Spinal cord (tissue), 10 donors: ENCODE data around the gene SUDS3. TPM values are rescaled to one million over a fixed set of nuclear protein-coding genes. Genes with fewer than 3 reads are reported as not detected.

Source experiments
- DNase-seq, 6 donors: peaks; one replicate each; pipeline versions ENCODE4 v3.0.0 to v3.0.0-alpha.2; 2013 to 2015; ENCODE audit warnings: low spot score in 6 of 6, low read depth in 4 of 6
- H3K27ac ChIP-seq: one replicate; pipeline ENCODE4 v1.5.1; 2013; ENCODE audit warnings: low read depth, low read length, control low read depth
- H3K27me3 ChIP-seq: one replicate; pipeline ENCODE4 v1.6.1; 2013; ENCODE audit warnings: low read length; ENCODE audit not compliant: control insufficient read depth, insufficient read depth
- H3K36me3 ChIP-seq: one replicate; pipeline ENCODE4 v1.6.1; 2013; ENCODE audit warnings: low read length; ENCODE audit not compliant: control insufficient read depth, insufficient read depth
- H3K4me1 ChIP-seq: one replicate; pipeline ENCODE4 v1.6.1; 2013; ENCODE audit warnings: low read length; ENCODE audit not compliant: control insufficient read depth, insufficient read depth
- H3K4me3 ChIP-seq: one replicate; pipeline ENCODE4 v1.5.1; 2013; ENCODE audit warnings: low read depth, low read length, control low read depth
- H3K9me3 ChIP-seq: one replicate; pipeline ENCODE4 v1.6.1; 2013; ENCODE audit warnings: low read length; ENCODE audit not compliant: control insufficient read depth, insufficient read depth
- WGBS: methylation state at CpG from one replicate; pipeline ENCODE4 v1.1.5; 2013; ENCODE audit warnings: missing lambda C conversion rate; ENCODE audit not compliant: insufficient coverage; 5-methylcytosine and 5-hydroxymethylcytosine counted together
- long read RNA-seq, 4 donors: transcript quantifications; one replicate each; lab custom pipeline, GENCODE V29; 2026
- polyA plus RNA-seq, 2 donors: library from polyadenylated mRNA; unstranded; fragments of 120-200 nt; gene quantifications; one replicate each; pipeline ENCODE4 v1.2.1, GENCODE V29; 2013; ENCODE audit not compliant: insufficient read length in 2 of 2
- total RNA-seq, 2 donors: library from RNA; depleted of rRNA in 1 of 2; stranded (reverse); fragments of 120-200 nt in 1 of 2; fragments of >200 nt in 1 of 2; gene quantifications; one replicate each; pipeline versions ENCODE4 v1.2.3 to v1.2.4, GENCODE V29; 2013 to 2014
- donor health status: healthy.

SUDS3 gene, protein sequence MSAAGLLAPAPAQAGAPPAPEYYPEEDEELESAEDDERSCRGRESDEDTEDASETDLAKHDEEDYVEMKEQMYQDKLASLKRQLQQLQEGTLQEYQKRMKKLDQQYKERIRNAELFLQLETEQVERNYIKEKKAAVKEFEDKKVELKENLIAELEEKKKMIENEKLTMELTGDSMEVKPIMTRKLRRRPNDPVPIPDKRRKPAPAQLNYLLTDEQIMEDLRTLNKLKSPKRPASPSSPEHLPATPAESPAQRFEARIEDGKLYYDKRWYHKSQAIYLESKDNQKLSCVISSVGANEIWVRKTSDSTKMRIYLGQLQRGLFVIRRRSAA
- total RNA-seq (10 to 100 TPM; 35.5 to 59.9 TPM), polyA plus RNA-seq (10 to 100 TPM; 32.5 to 35.2 TPM)
- long read RNA-seq, donor 1, partial matches to known transcripts = 0 of 8 reads
- long read RNA-seq, donor 1, other reads (novel, unspliced or antisense) = 8 of 8 reads
- long read RNA-seq, donor 2 = 0 reads
- long read RNA-seq, donor 3, full-length matches to known transcripts = 1 of 1 reads
- long read RNA-seq, donor 3, partial matches to known transcripts = 0 of 1 reads
- long read RNA-seq, donor 3, other reads (novel, unspliced or antisense) = 0 of 1 reads
- long read RNA-seq, donor 4, full-length matches to known transcripts = 2 of 8 reads
- long read RNA-seq, donor 4, partial matches to known transcripts = 6 of 8 reads
- long read RNA-seq, donor 4, other reads (novel, unspliced or antisense) = 0 of 8 reads

DNA sequence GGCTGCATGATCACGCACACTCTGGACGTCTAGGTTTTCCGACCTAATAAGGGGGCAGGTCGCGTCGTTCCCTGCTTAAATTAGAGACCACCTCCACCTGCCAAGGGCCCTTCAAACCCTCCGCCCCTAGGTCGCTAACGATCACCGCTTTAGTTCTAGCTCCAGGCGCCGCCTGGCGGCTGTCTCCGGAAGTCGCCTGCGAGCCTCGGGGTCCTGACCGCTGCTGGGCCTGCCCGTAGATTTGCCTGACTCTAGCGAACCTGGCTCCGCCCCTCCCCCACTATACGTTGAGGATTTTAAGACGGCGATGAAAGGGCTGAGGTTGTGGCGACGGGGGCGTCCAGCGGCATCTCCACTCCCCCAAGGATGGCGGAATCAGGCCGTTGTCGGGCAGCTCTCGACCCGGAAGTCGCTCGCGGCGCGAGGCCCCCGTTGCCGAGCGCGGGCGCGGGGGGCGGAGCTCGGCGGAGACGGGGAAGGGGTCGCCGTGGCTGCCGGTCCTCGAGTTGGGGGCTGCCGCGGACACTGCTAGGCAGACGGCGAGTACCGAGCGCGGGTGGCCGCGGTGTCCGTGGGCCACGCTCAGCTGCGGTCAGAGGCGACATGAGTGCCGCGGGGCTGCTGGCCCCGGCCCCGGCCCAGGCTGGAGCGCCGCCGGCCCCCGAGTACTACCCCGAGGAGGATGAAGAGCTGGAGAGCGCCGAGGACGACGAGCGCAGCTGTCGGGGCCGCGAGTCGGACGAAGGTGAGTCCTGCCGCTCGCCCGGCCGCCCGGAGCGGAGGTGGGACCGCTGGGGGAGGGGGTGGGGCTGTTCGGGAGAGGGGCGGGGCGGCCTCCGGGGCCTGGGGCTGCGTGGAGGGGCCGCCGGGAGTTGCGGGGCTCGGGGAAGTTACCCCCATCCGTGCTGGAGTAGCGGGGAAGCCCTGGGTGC, at the start of gene SUDS3:
TSS of gene SUDS3 (plus strand) at position 467 of the 932 bp plus-strand sequence. CDS start at position 604, 137 bp downstream.
- peak; percentile 83 to 97 (median 90) for DNase-seq
- no peaks in the 10 kb centered on the region for H3K9me3 ChIP-seq
- WGBS = under 1% methylated on average over 75 of the region's 102 CpGs

DNA sequence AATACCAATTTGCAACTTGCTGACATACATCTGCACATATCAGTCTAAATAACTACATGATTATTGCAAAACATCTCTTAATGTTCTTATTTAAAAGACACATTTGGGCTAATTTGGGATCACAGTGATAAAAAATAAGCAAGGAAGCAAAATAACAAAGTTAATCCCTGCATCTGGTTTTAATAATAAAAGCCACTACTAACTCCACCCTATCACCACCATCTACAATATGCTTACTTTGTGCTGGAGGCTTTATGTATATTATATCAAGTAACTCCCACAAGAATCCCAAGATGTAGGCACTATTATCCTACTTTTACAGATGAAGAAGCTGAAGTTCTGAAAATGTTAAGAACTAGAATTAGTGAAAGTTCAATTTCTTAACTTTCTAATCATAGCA, 49.4 kb upstream of the SUDS3 start:
- H3K27me3 ChIP-seq = no peaks in the 10 kb centered on the region
- peak in 1 of 6 donors; percentile 23 for DNase-seq

More for the DNA sequence above, at the start of gene SUDS3:
- Histone ChIP-seq H3K4me3 (peak within 1 kb of the TSS; percentile 63), H3K27me3 (peaks cover 3% of the 10 kb centered on the region), H3K4me1 (peaks cover 19% of the 10 kb centered on the region), H3K36me3 (peaks cover 15% of the 10 kb centered on the region), H3K27ac (peak within 1 kb of the TSS; percentile 83)

DNA sequence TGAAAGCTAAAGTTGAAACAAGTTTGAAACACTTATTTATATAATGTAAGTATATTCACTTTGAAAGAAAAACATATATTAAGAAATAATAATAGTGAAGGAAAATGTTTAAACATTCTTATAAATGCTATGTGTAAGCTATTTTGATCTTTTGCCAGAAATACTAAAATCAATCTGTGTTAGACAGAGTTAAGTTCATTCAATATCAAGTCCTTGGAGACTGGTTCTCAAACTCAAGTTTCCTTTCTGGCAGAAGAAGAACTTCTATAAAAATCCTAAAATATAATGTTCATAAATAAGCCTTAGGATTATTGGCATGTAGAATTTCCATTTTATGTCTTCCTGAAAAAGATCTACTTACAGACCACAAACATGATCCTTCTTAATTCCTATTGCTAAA, 49.0 kb upstream of the SUDS3 start:
- H3K27me3 ChIP-seq = no peaks in the 10 kb centered on the region
- H3K4me1 ChIP-seq = no peaks in the 10 kb centered on the region
- H3K36me3 ChIP-seq = no peaks in the 10 kb centered on the region
- no peak overlapping the region for H3K27ac ChIP-seq
- no peaks in the 10 kb centered on the region for H3K9me3 ChIP-seq
- DNase-seq = no peak
- H3K4me3 ChIP-seq = no peak overlapping the region

More for the DNA sequence above, 49.4 kb upstream of the SUDS3 start:
- H3K27ac ChIP-seq = no peak overlapping the region
- H3K4me3 ChIP-seq = no peak overlapping the region
- H3K36me3 ChIP-seq = no peaks in the 10 kb centered on the region
- H3K9me3 ChIP-seq = no peaks in the 10 kb centered on the region
- no peaks in the 10 kb centered on the region for H3K4me1 ChIP-seq

DNA sequence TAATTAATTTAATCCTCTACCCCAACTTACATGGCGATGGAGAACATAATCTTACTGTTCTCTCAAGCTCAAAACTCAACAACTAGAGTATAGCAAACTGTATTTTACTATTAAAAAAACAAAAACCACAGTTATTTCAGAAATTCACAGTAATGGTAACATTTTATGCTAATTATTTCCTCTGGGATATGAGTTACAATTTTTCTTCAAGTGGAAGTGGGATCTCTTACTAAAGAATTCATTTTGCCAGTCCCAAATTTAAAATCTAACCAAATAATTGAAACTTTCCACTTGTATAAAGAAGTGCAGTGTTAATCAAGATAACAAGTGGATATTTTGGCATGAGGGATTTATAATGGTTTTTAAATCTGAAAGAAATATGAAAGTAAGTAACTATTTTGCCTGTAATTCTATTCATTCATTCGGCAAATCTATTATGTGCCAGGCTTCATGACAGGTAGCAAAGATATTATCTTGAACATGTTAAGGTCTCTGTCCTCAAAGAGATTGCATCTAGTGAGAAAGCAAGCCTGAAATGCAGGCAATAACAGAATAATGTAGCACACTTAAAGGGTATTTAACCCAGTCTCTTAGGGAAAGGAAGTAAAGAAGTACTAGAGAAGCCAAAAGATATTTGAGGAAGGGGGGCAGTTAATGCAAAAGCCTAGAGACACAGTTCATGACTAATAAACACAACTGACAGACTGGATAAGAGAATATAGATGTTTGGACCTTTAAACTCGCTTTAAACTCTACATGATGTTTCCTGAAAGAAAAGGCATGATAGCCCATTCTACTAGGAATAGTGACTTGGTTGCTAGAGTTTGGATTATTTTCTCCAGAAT, 47.6 kb upstream of the SUDS3 start:
- no CpG with 5 or more reads among the region's 3 CpGs for WGBS

DNA sequence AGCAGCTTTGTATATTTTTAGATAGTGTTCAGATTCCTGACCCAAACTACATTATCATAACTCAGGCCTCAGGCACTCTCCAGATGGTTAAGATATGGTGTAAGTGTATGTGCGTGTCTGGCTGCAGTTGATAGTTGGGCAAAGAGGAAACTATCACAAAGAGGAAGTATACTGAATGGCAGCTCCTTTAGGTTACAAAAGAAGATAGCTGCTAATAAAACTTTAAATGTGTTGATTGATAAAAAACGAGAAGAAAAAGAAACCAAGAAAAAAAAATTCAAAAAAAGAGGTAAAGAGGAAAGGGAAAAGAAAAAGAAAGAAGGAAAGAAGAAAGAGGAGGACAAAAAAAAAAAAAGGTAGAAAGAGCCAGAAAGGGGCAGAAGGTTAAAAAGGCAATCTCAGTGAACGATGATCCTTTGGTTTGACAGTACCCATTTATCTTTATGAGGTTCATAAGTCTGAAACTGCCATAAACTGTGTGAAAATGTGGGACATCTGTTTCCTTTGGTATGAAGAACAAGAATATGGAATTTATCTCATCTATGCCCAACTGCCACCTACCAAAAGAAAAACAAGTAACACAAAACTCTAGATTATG, 45.8 kb upstream of the SUDS3 start:
- DNase-seq = peak in 1 of 6 donors; percentile 24
- no peaks in the 10 kb centered on the region for H3K27me3 ChIP-seq
- no peak overlapping the region for H3K4me3 ChIP-seq
- no peaks in the 10 kb centered on the region for H3K4me1 ChIP-seq
- H3K27ac ChIP-seq = no peak overlapping the region
- no peaks in the 10 kb centered on the region for H3K36me3 ChIP-seq
- WGBS = 63% methylated on average over 1 of the region's 3 CpGs
- H3K9me3 ChIP-seq = no peaks in the 10 kb centered on the region

More for the DNA sequence above, 47.6 kb upstream of the SUDS3 start:
- Histone ChIP-seq H3K27me3 (no peaks in the 10 kb centered on the region), H3K9me3 (no peaks in the 10 kb centered on the region), H3K4me1 (no peaks in the 10 kb centered on the region), H3K27ac (no peak overlapping the region), H3K4me3 (no peak overlapping the region), H3K36me3 (no peaks in the 10 kb centered on the region)
- no peak for DNase-seq

DNA sequence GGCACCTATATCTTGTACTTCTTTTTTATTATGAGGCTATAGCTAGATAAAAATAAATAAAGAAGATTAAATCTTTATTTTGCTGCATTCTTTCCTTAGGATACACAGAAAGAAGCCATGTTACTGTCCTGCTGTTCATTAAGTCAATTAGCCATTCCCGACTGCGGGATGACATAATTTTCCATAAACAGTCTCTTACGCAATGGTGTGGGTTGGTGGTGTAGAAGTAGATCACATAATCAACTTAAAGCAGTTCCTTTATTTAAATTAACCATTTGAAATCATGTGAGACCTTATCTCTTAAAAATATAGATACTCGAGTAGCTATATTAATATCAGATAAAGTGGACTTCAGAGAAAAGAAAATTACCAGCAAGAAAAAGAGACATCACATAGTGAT, 43.8 kb upstream of the SUDS3 start:
- H3K27ac ChIP-seq = no peak overlapping the region
- no peak for DNase-seq
- no peaks in the 10 kb centered on the region for H3K36me3 ChIP-seq
- no peaks in the 10 kb centered on the region for H3K4me1 ChIP-seq
- no peak overlapping the region for H3K4me3 ChIP-seq
- no CpG with 5 or more reads among the region's 4 CpGs for WGBS
- no peaks in the 10 kb centered on the region for H3K27me3 ChIP-seq
- no peaks in the 10 kb centered on the region for H3K9me3 ChIP-seq

DNA sequence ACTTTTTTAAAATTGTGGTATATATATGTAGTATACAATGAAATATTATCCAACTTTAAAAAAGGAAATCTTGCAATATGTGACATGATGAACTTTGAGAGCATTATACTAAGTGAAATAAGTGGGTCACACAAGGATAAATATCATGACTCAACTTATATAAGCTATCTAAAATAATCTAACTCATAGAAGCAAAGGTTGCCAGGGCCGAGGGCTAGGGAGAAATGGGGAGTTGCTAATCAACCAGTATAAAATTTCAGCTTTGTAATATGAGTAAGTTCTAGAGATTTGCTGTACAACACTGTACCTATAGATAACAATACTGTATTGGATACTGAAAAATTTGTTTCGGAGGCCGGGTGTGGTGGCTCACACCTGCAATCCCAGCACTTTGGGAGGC, 42.1 kb upstream of the SUDS3 start:
- no peaks in the 10 kb centered on the region for H3K4me1 ChIP-seq
- H3K27me3 ChIP-seq = no peaks in the 10 kb centered on the region
- WGBS = no CpG with 5 or more reads among the region's 3 CpGs
- H3K4me3 ChIP-seq = no peak overlapping the region
- no peak for DNase-seq
- H3K27ac ChIP-seq = no peak overlapping the region
- no peaks in the 10 kb centered on the region for H3K36me3 ChIP-seq
- no peaks in the 10 kb centered on the region for H3K9me3 ChIP-seq

DNA sequence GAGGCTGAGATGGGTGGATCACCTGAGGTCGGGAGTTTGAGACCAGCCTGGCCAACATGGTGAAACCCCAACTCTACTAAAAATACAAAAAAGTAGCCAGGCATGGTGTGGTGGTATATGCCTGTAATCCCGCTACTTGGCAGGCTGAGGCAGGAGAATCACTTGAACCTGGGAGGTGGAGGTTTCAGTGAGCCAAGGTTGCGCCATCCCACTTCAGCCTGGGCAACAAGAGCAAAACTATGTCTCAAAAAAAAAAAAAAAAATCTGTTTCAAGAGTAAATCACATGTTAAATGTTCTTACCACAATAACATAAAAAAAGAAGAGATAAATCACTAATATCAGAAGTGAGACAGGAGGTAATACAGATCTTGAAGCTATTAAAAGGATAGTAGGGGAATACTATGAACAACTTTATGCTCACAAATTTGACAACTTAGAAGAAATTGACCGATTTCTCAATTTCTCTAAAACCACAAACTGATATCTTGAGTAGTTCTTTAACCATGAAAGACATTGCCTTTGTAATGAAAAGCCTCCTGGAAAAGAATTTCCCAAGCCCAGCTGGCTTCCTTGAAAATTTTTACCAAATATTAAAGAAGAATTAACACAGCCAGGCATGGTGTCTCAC, 41.3 kb upstream of the SUDS3 start:
- H3K36me3 ChIP-seq = no peaks in the 10 kb centered on the region

More for the DNA sequence above, 41.3 kb upstream of the SUDS3 start:
- Histone ChIP-seq H3K27ac (no peak overlapping the region), H3K9me3 (no peaks in the 10 kb centered on the region), H3K4me1 (no peaks in the 10 kb centered on the region), H3K27me3 (no peaks in the 10 kb centered on the region), H3K4me3 (no peak overlapping the region)
- no peak for DNase-seq
- no CpG with 5 or more reads among the region's 4 CpGs for WGBS
